Measurements from ENCODE around the gene HRK. TPM values are rescaled to one million over a fixed set of nuclear protein-coding genes. Genes with fewer than 3 reads are reported as not detected.

HRK gene
- total RNA-seq, 1 experiment from 2014 or later = 0.55 TPM

- H3K79me2 ChIP-seq (ENCODE audit: low read depth) = peaks cover 38% of the 10 kb centered on the region
- no TSS peak for BruUV-seq (replicated peaks)
- H2AFZ ChIP-seq = no peak overlapping the region
Measured at GRCh38 chr12:116924558-116925453, 43.6 kb upstream of the HRK start.

DNA sequence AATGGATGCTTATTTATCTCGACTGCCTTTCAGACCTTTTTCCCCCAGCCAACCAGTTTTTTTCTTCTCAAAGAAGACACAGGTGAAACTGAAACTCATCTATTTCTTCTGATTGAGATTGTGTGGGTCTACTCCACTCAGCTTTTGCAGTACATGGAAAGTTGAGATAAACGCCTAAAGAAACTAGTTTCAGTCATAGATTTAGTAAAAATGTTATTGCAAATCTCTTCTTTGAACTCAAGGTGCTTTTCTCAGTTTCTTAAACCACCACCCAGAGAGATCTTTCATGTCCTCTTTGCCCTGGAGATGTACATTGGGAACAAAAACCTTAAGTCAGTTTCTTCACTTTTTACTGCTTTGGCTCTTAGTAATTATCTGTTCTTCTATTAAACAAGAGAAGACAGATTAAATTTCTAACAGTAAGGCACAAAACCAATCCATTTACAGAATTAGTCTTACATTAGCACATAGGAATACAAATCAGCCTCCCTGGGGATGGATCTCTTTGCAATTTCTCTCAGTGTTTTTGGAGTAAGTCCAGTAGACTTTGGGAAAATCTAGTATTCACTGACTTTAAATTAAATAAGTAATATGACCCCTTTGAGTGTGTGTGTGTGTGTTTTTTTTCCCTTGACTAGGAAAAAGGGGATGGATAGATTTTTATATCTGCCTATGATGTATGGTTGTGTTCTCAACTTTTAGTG is 41.1 kb upstream of the HRK start:
- no TSS peak for BruUV-seq (replicated peaks)
- Histone ChIP-seq H4K20me1 (ENCODE audit: insufficient read depth) (peaks cover 24% of the 10 kb centered on the region), H3K27me3 (ENCODE audit: insufficient read depth, low read depth) (no peaks in the 10 kb centered on the region), H3K36me3 (ENCODE audit: low read depth) (no peaks in the 10 kb centered on the region), H3K9me3 (ENCODE audit: insufficient read depth, low read depth) (no peaks in the 10 kb centered on the region), H2AFZ (no peak overlapping the region), H3K4me1 (replicated peaks; ENCODE audit: insufficient read depth) (peaks cover 27% of the 10 kb centered on the region), H3F3A (ENCODE audit: insufficient read depth, low read depth) (peaks cover 30% of the 10 kb centered on the region; the same call in 1 of the 2 replicates), H3K4me3 (no peak overlapping the region), H3K79me2 (ENCODE audit: low read depth) (peaks cover 62% of the 10 kb centered on the region), H3K9me2 (ENCODE audit: insufficient read depth) (no peaks in the 10 kb centered on the region; the same call in 1 of the 2 replicates), H3K27ac (no peak overlapping the region), H3K4me2 (no peak overlapping the region)
- intact Hi-C loops (cut with micrococcal nuclease; ENCODE audit: unreplicated experiment) = no loop called here
- no peak for DNase-seq
- ChIA-PET POLR2A (ENCODE audit: unreplicated experiment) (no interaction called here), CTCF (no interaction called here)
- TF ChIP-seq EZH2 (IDR thresholded peaks at IDR 0.05; ENCODE audit: low read depth) = no peak
- TF ChIP-seq, protein P1, sequence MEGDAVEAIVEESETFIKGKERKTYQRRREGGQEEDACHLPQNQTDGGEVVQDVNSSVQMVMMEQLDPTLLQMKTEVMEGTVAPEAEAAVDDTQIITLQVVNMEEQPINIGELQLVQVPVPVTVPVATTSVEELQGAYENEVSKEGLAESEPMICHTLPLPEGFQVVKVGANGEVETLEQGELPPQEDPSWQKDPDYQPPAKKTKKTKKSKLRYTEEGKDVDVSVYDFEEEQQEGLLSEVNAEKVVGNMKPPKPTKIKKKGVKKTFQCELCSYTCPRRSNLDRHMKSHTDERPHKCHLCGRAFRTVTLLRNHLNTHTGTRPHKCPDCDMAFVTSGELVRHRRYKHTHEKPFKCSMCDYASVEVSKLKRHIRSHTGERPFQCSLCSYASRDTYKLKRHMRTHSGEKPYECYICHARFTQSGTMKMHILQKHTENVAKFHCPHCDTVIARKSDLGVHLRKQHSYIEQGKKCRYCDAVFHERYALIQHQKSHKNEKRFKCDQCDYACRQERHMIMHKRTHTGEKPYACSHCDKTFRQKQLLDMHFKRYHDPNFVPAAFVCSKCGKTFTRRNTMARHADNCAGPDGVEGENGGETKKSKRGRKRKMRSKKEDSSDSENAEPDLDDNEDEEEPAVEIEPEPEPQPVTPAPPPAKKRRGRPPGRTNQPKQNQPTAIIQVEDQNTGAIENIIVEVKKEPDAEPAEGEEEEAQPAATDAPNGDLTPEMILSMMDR (conservative IDR thresholded peaks at IDR 0.05) = no peak

More at GRCh38 chr12:116924558-116925453, 43.6 kb upstream of the HRK start:
- peaks cover 21% of the 10 kb centered on the region for H3K4me1 ChIP-seq (replicated peaks; ENCODE audit: insufficient read depth)
- intact Hi-C loops (cut with micrococcal nuclease; ENCODE audit: unreplicated experiment) = loop anchor here (1.0 kb wide), 1 partner anchor 9 kb away; no protein-coding TSS in a partner anchor
- TF ChIP-seq, protein P1 (conservative IDR thresholded peaks at IDR 0.05) = no peak
- TF ChIP-seq EZH2 (IDR thresholded peaks at IDR 0.05; ENCODE audit: low read depth) = no peak
- H3K27ac ChIP-seq = peak overlapping the region; percentile 69
- no peaks in the 10 kb centered on the region; the same call in 1 of the 2 replicates for H3K9me2 ChIP-seq (ENCODE audit: insufficient read depth)
- 0 out of 2 replicates have a peak, but pooled peaks cover 3% of the 10 kb centered on the region for H3K36me3 ChIP-seq (ENCODE audit: low read depth)
- H3K4me2 ChIP-seq = peak overlapping the region; percentile 52
- CTCF ChIA-PET = no interaction called here
- POLR2A ChIA-PET (ENCODE audit: unreplicated experiment) = interaction anchor here (0.7 kb wide), 1 partner anchor 165 kb away, joined by 4 read pairs; no protein-coding TSS in a partner anchor
- no peaks in the 10 kb centered on the region for H3K9me3 ChIP-seq (ENCODE audit: insufficient read depth, low read depth)
- H3K27me3 ChIP-seq (ENCODE audit: insufficient read depth, low read depth) = no peaks in the 10 kb centered on the region
- H3K4me3 ChIP-seq = no peak overlapping the region
- H4K20me1 ChIP-seq (ENCODE audit: insufficient read depth) = peaks cover 11% of the 10 kb centered on the region; the same call in 1 of the 2 replicates
- peaks cover 24% of the 10 kb centered on the region; the same call in 1 of the 2 replicates for H3F3A ChIP-seq (ENCODE audit: insufficient read depth, low read depth)
- peak; percentile 16 to 84 for DNase-seq

DNA sequence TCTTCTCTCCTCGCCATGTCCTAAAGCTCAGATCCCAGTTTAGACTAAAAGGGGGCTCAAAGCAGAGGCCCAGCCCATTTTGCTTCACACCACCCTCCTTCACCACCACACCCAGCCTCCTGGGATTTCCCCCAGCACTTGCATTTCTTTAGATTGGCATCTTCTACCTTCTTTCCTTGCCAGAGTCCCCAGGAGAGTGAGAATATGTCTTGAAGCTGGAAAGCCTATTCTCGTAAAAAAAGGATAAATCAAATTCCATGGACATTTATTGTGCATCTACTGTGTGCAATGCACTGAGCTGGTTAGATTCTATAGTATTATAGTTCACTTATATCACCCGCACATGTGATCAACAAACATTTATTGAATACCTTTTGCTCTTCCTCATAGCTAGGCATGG is 39.7 kb upstream of the HRK start:
- Histone ChIP-seq H3K4me3 (no peak overlapping the region), H3K9me2 (ENCODE audit: insufficient read depth) (no peaks in the 10 kb centered on the region; the same call in 1 of the 2 replicates), H4K20me1 (ENCODE audit: insufficient read depth) (peaks cover 31% of the 10 kb centered on the region), H3F3A (ENCODE audit: insufficient read depth, low read depth) (peaks cover 41% of the 10 kb centered on the region), H3K4me1 (replicated peaks; ENCODE audit: insufficient read depth) (peaks cover 40% of the 10 kb centered on the region), H3K27ac (no peak overlapping the region), H3K4me2 (no peak overlapping the region), H3K79me2 (ENCODE audit: low read depth) (peaks cover 62% of the 10 kb centered on the region), H3K27me3 (ENCODE audit: insufficient read depth, low read depth) (no peaks in the 10 kb centered on the region), H3K36me3 (ENCODE audit: low read depth) (no peaks in the 10 kb centered on the region), H2AFZ (no peak overlapping the region), H3K9me3 (ENCODE audit: insufficient read depth, low read depth) (no peaks in the 10 kb centered on the region)
- CTCF ChIA-PET = no interaction called here
- POLR2A ChIA-PET (ENCODE audit: unreplicated experiment) = no interaction called here
- no peak for DNase-seq
- no peak for TF ChIP-seq EZH2 (IDR thresholded peaks at IDR 0.05; ENCODE audit: low read depth)
- TF ChIP-seq, protein P1 (conservative IDR thresholded peaks at IDR 0.05) = no peak
- BruUV-seq (replicated peaks) = no TSS peak
- intact Hi-C loops (cut with micrococcal nuclease; ENCODE audit: unreplicated experiment) = no loop called here

Data from PC-9 (cell line).